Measurements from ENCODE around the gene TBX2. TPM values are rescaled to one million over a fixed set of nuclear protein-coding genes. Genes with fewer than 3 reads are reported as not detected.

TBX2 gene
- total and polyA plus RNA-seq, 2 experiments from 2014 or later = 19.6 to 27.5 TPM

DNA sequence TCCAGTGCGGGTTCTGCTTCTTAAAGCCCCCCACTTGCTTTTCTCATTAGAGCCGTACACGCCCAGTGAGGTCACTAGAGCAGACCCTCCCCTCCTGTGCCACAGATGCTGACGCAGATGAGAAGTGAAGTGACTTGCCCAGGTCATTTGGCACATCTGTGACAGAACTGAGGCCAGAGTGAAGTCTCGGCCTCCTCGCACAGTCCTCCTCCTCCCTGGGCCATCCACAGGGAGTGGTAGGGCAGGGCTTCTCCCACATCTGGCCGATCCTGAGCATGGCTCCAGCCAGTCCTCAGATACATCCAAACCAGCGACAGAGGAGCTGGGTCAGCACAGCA is 15.3 kb upstream of the TBX2 start:
- H2AFZ ChIP-seq = no peak overlapping the region
- TF ChIP-seq EZH2phosphoT487 (IDR thresholded peaks at IDR 0.05; ENCODE audit: low read depth, severe bottlenecking, unreplicated experiment) (no peak), EZH2 (IDR thresholded peaks at IDR 0.05; ENCODE audit: borderline replicate concordance) (no peak)
- TF ChIP-seq, protein P1, sequence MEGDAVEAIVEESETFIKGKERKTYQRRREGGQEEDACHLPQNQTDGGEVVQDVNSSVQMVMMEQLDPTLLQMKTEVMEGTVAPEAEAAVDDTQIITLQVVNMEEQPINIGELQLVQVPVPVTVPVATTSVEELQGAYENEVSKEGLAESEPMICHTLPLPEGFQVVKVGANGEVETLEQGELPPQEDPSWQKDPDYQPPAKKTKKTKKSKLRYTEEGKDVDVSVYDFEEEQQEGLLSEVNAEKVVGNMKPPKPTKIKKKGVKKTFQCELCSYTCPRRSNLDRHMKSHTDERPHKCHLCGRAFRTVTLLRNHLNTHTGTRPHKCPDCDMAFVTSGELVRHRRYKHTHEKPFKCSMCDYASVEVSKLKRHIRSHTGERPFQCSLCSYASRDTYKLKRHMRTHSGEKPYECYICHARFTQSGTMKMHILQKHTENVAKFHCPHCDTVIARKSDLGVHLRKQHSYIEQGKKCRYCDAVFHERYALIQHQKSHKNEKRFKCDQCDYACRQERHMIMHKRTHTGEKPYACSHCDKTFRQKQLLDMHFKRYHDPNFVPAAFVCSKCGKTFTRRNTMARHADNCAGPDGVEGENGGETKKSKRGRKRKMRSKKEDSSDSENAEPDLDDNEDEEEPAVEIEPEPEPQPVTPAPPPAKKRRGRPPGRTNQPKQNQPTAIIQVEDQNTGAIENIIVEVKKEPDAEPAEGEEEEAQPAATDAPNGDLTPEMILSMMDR (IDR thresholded peaks at IDR 0.05; ENCODE audit: poor library complexity) = no peak
- no peaks in the 10 kb centered on the region for H3K9me3 ChIP-seq (ENCODE audit: low read depth)
- H3K27ac ChIP-seq = peak overlapping the region; percentile 74
- no peak overlapping the region for H3K4me3 ChIP-seq
- H4K20me1 ChIP-seq (ENCODE audit: insufficient read depth, poor library complexity, severe bottlenecking) = no peaks in the 10 kb centered on the region
- no peaks in the 10 kb centered on the region for H3K9me2 ChIP-seq (replicated peaks; ENCODE audit: insufficient read depth)
- no peaks in the 10 kb centered on the region for H3K36me3 ChIP-seq (replicated peaks; ENCODE audit: insufficient read depth, low read depth)
- peaks cover 11% of the 10 kb centered on the region for H3K79me2 ChIP-seq
- WGBS (ENCODE audit: low lambda C conversion rate, missing lambda C conversion rate) = 75% methylated on average over 8 of the region's 8 CpGs
- DNase-seq (ENCODE audit: low spot score) = no peak
- H3K27me3 ChIP-seq = no peaks in the 10 kb centered on the region
- peaks cover 29% of the 10 kb centered on the region for H3K4me1 ChIP-seq (ENCODE audit: insufficient read depth)
- peak overlapping the region; percentile 41 for H3K4me2 ChIP-seq

DNA sequence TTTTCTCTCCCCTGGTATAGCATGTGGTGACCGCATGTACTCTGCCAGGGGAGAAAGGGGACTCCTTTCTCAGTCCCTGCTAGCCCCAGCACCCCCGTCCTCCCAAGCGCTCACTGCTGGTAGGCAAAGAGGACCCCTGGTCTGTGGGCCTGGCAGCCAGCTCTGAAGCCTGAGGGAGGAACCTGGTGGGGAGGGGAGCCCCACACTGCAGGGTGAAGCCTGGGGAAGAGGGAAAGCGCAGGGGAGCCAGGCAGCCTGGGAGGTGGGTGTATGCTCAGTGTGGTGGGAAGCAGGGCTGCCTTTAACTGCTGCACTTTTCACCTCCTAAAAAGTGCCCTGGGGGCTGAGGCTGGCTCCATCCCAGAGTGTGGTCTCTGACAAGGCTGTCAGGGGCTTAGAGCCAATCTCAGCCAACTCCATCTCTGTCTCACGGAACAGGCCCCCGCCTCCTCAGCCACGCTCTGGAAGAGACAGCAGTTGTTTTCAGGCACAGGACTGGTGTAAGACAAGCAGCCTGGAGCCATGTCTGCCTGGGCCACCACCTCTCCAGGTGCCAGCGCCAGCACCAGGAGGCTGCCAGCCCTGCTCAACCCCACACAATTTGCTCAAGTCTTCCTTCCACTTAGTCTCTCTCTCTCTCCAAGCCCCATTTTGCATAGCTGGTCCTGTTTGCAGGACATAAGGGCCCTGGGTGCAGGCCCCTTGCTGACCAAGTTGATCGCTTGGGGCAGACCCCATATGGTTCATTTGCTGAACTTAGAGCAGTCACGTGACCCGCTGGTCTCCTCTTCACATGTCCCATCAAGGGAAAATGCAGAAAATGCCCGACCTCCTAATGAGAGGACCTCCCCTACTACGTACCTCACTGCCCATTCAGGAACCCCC is 14.7 kb upstream of the TBX2 start:
- Histone ChIP-seq H3K27ac (peak overlapping the region; percentile 74), H2AFZ (no peak overlapping the region), H3K36me3 (replicated peaks; ENCODE audit: insufficient read depth, low read depth) (no peaks in the 10 kb centered on the region), H3K9me2 (replicated peaks; ENCODE audit: insufficient read depth) (no peaks in the 10 kb centered on the region), H3K4me3 (no peak overlapping the region), H3K27me3 (no peaks in the 10 kb centered on the region), H3K9me3 (ENCODE audit: low read depth) (no peaks in the 10 kb centered on the region), H3K79me2 (peaks cover 15% of the 10 kb centered on the region), H3K4me2 (peak overlapping the region; percentile 41), H4K20me1 (ENCODE audit: insufficient read depth, poor library complexity, severe bottlenecking) (no peaks in the 10 kb centered on the region), H3K4me1 (ENCODE audit: insufficient read depth) (peaks cover 33% of the 10 kb centered on the region)
- no peak for TF ChIP-seq EZH2phosphoT487 (IDR thresholded peaks at IDR 0.05; ENCODE audit: low read depth, severe bottlenecking, unreplicated experiment)
- no peak for TF ChIP-seq EZH2 (IDR thresholded peaks at IDR 0.05; ENCODE audit: borderline replicate concordance)
- TF ChIP-seq, protein P1 (IDR thresholded peaks at IDR 0.05; ENCODE audit: poor library complexity) = no peak
- WGBS (ENCODE audit: low lambda C conversion rate, missing lambda C conversion rate) = 70% methylated on average over 13 of the region's 13 CpGs
- DNase-seq (ENCODE audit: low spot score) = peak; percentile 68

DNA sequence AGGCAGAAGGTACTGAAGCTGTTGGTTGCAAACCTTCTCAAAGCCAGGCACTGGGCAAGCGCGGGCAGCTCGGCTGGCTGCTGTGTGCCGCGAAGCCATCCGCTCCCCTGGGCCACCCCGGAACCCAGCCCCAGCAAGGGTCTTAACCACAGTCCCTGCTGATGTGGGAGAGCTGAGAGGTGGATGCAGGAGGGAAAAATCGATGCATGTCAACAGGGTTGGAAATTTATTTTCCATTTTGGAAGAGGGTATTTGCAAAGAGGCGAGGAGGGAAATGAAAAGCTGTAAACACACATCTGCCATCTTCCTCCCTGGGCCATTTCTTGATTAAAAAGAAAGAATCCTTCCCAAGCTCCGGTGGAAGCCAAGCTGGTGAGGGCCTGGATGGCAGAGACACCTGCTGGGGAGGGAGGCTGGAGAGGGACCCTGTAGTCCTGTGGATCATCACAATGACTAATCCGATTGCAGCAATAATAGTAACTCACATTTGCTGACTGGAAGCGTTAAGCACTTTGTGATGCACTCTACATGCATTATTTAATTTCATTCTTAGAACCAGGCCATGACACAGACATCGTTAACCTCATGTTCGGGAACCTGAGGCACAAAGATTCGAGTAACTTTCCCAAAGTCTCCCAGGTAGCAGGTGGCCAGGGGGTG is 13.9 kb upstream of the TBX2 start:
- H3K27me3 ChIP-seq = no peaks in the 10 kb centered on the region
- no peaks in the 10 kb centered on the region for H3K9me2 ChIP-seq (replicated peaks; ENCODE audit: insufficient read depth)
- peaks cover 33% of the 10 kb centered on the region for H3K4me1 ChIP-seq (ENCODE audit: insufficient read depth)
- TF ChIP-seq, protein P1 (IDR thresholded peaks at IDR 0.05; ENCODE audit: poor library complexity) = no peak
- TF ChIP-seq EZH2phosphoT487 (IDR thresholded peaks at IDR 0.05; ENCODE audit: low read depth, severe bottlenecking, unreplicated experiment) (no peak), EZH2 (IDR thresholded peaks at IDR 0.05; ENCODE audit: borderline replicate concordance) (no peak)
- no peak for DNase-seq (ENCODE audit: low spot score)
- H2AFZ ChIP-seq = no peak overlapping the region
- 92% methylated on average over 11 of the region's 15 CpGs for WGBS (ENCODE audit: low lambda C conversion rate, missing lambda C conversion rate)
- peaks cover 20% of the 10 kb centered on the region for H3K79me2 ChIP-seq
- no peaks in the 10 kb centered on the region for H3K36me3 ChIP-seq (replicated peaks; ENCODE audit: insufficient read depth, low read depth)
- H3K4me3 ChIP-seq = no peak overlapping the region
- peak overlapping the region; percentile 60 for H3K27ac ChIP-seq
- H4K20me1 ChIP-seq (ENCODE audit: insufficient read depth, poor library complexity, severe bottlenecking) = no peaks in the 10 kb centered on the region
- H3K9me3 ChIP-seq (ENCODE audit: low read depth) = no peaks in the 10 kb centered on the region
- no peak overlapping the region for H3K4me2 ChIP-seq
